Loucy (cell line): ENCODE results near the gene MLNR.

Source experiments
- H2AFZ ChIP-seq: fragments of 200-600 bp; sonication (generic); 2 replicates; pipeline ENCODE4 v1.6.0; 2016; ENCODE audit warnings: antibody characterized with exemption, mild to moderate bottlenecking, low read length, moderate library complexity
- H3F3A ChIP-seq: fragments of 200-600 bp; 2 replicates; pipeline ENCODE4 v1.6.0; 2016; ENCODE audit warnings: antibody characterized with exemption, low read depth, mild to moderate bottlenecking
- H3K27me3 ChIP-seq: fragments of 200-600 bp; sonication (generic); 2 replicates; pipeline ENCODE4 v1.6.1; 2014; ENCODE audit warnings: low read length, mild to moderate bottlenecking; ENCODE audit not compliant: insufficient read depth, poor library complexity, severe bottlenecking
- H3K36me3 ChIP-seq: fragments of 200-600 bp; sonication (generic); 2 replicates; pipeline ENCODE4 v1.6.1; 2016; ENCODE audit warnings: low read length; ENCODE audit not compliant: insufficient read depth
- H3K4me1 ChIP-seq: fragments of 200-600 bp; sonication (generic); 2 replicates; pipeline ENCODE4 v1.5.1; 2014; ENCODE audit warnings: low read length, mild to moderate bottlenecking; ENCODE audit not compliant: insufficient read depth, poor library complexity, severe bottlenecking
- H3K4me2 ChIP-seq: fragments of 200-600 bp; sonication (generic); 2 replicates; pipeline ENCODE4 v1.6.0; 2014; ENCODE audit warnings: antibody characterized with exemption, low read length, low read depth, mild to moderate bottlenecking; ENCODE audit not compliant: poor library complexity, severe bottlenecking
- H3K4me3 ChIP-seq: fragments of 200-600 bp; sonication (generic); 2 replicates; pipeline ENCODE4 v1.5.1; 2014; ENCODE audit warnings: low read length, mild to moderate bottlenecking, mixed read lengths; ENCODE audit not compliant: poor library complexity, severe bottlenecking
- H3K79me2 ChIP-seq: fragments of 200-600 bp; sonication (generic); 2 replicates; pipeline ENCODE4 v1.6.1; 2014; ENCODE audit warnings: low read length; ENCODE audit not compliant: insufficient read depth
- H3K9ac ChIP-seq: fragments of 200-600 bp; sonication (generic); 2 replicates; pipeline ENCODE4 v1.6.0; 2014; ENCODE audit warnings: mild to moderate bottlenecking, low read depth, low read length, moderate library complexity; ENCODE audit not compliant: poor library complexity, severe bottlenecking
- H3K9me2 ChIP-seq: fragments of 200-600 bp; sonication (generic); replicated peaks from 2 replicates; pipeline ENCODE4 v1.6.1; 2016; ENCODE audit warnings: low read depth, low read length, mixed read lengths
- H3K9me3 ChIP-seq: fragments of 200-600 bp; sonication (generic); 2 replicates; pipeline ENCODE4 v1.6.1; 2014; ENCODE audit warnings: mild to moderate bottlenecking, antibody characterized with exemption, low read length, low read depth; ENCODE audit not compliant: insufficient read depth
- H4K20me1 ChIP-seq: fragments of 200-600 bp; sonication (generic); 2 replicates; pipeline ENCODE4 v1.6.0; 2014; ENCODE audit warnings: antibody characterized with exemption, low read length, mild to moderate bottlenecking; ENCODE audit not compliant: insufficient read depth, poor library complexity, severe bottlenecking
- CTCF ChIP-seq: fragments of 200-600 bp; sonication (generic); conservative IDR thresholded peaks from 2 replicates; pipeline ENCODE4 v1.5.1; 2014; ENCODE audit warnings: mild to moderate bottlenecking, antibody characterized with exemption, low read length
- EZH2phosphoT487 ChIP-seq: fragments of 200-600 bp; IDR thresholded peaks from 2 replicates; pipeline ENCODE4 v1.6.1; 2018; ENCODE audit warnings: antibody characterized with exemption, mild to moderate bottlenecking, moderate library complexity, borderline replicate concordance

The MLNR gene

GRCh38 chr13:49265822-49266221, 45.7 kb downstream of the MLNR start:
- H3K9me2 ChIP-seq: no peaks in the 10 kb centered on the region
- no peak overlapping the region for H3K4me2 ChIP-seq
- no peaks in the 10 kb centered on the region for H3F3A ChIP-seq
- H3K27me3 ChIP-seq: no peaks in the 10 kb centered on the region
- no peak overlapping the region for H3K9ac ChIP-seq
- H3K79me2 ChIP-seq: no peaks in the 10 kb centered on the region
- no peaks in the 10 kb centered on the region for H3K4me1 ChIP-seq
- H3K9me3 ChIP-seq: no peaks in the 10 kb centered on the region
- no peak overlapping the region for H3K4me3 ChIP-seq
- no peak overlapping the region for H2AFZ ChIP-seq
- TF ChIP-seq CTCF (no peak), EZH2phosphoT487 (no peak)
- H4K20me1 ChIP-seq: no peaks in the 10 kb centered on the region
- peaks cover 22% of the 10 kb centered on the region; the same call in 1 of the 2 replicates for H3K36me3 ChIP-seq

- no peaks in the 10 kb centered on the region for H4K20me1 ChIP-seq
- no peak overlapping the region for H3K4me2 ChIP-seq
- no peaks in the 10 kb centered on the region for H3F3A ChIP-seq
- peaks cover 11% of the 10 kb centered on the region; the same call in 1 of the 2 replicates for H3K36me3 ChIP-seq
- TF ChIP-seq EZH2phosphoT487: no peak
- TF ChIP-seq CTCF: no peak
- H3K4me3 ChIP-seq: no peak overlapping the region
- no peaks in the 10 kb centered on the region for H3K4me1 ChIP-seq
- no peak overlapping the region for H3K9ac ChIP-seq
- H3K27me3 ChIP-seq: no peaks in the 10 kb centered on the region
- H2AFZ ChIP-seq: no peak overlapping the region
- no peaks in the 10 kb centered on the region for H3K9me2 ChIP-seq
- H3K79me2 ChIP-seq: no peaks in the 10 kb centered on the region
- no peaks in the 10 kb centered on the region for H3K9me3 ChIP-seq
Measured at GRCh38 chr13:49271264-49271663, 51.1 kb downstream of the MLNR start.
